B cell (primary cell): Measurements from ENCODE around the gene CMTM7. TPM values are rescaled to one million over a fixed set of nuclear protein-coding genes. Genes with fewer than 3 reads are reported as not detected.

Experiments
- ATAC-seq: fragments of 200-7000 bp; cut with Tn5 transposase; one replicate; pipeline ENCODE4 v1.10.0; 2021; ENCODE audit warnings: low read depth, mild to moderate bottlenecking, moderate number of reproducible peaks, moderate library complexity
- CTCF ChIA-PET: fragments of 350-600 bp; sonication (Branson Sonifier 250); formaldehyde crosslinking; loops from one replicate; lab custom pipeline; 2021; ENCODE audit warnings: antibody characterized with exemption, inconsistent platforms; lab: Charles Lee
- POLR2A ChIA-PET: fragments of 350-600 bp; sonication (Branson Sonifier 250); formaldehyde crosslinking; loops from one replicate; lab custom pipeline; 2021; ENCODE audit warnings: antibody characterized with exemption; lab: Charles Lee
- DNase-seq: peaks from one replicate; pipeline ENCODE4 v3.0.0; 2013
- H2AFZ ChIP-seq: 2 replicates; pipeline ENCODE4 v1.6.1; 2012; ENCODE audit warnings: mild to moderate bottlenecking, low read depth, low read length; ENCODE audit not compliant: insufficient read depth, poor library complexity, severe bottlenecking
- H3K27ac ChIP-seq, 2 donors: 1 replicate in 1 of 2; 2 replicates in 1 of 2; pipeline ENCODE4 v1.5.1; 2012 to 2013; ENCODE audit warnings: low read length in 2 of 2, mild to moderate bottlenecking in 2 of 2, moderate library complexity in 1 of 2
- H3K27me3 ChIP-seq, 4 experiments: fragments of 200-600 bp in 1 of 4; sonication (generic) in 1 of 4; replicated peaks in 1 of 4; 1 replicate in 2 of 4; 2 replicates in 2 of 4; pipeline versions ENCODE4 v1.6.1 to v1.7.0; 2013 to 2016; ENCODE audit warnings: low read length in 3 of 4, mild to moderate bottlenecking in 2 of 4, mixed read lengths in 1 of 4, moderate library complexity in 1 of 4; ENCODE audit not compliant: insufficient read depth in 4 of 4, control insufficient read depth in 3 of 4; ENCODE audit errors: control extremely low read depth in 1 of 4
- H3K36me3 ChIP-seq, 2 experiments: replicated peaks in 1 of 2; 1 replicate in 1 of 2; 2 replicates in 1 of 2; pipeline versions ENCODE4 v1.6.1 to v1.7.1; 2013; ENCODE audit warnings: low read length in 1 of 2; ENCODE audit not compliant: insufficient read depth in 2 of 2, control insufficient read depth in 1 of 2; ENCODE audit errors: control extremely low read depth in 1 of 2, extremely low read depth in 1 of 2
- H3K4me1 ChIP-seq, 2 donors: fragments of 200-600 bp in 1 of 2; sonication (generic) in 1 of 2; 1 replicate in 1 of 2; 2 replicates in 1 of 2; pipeline versions ENCODE4 v1.5.1 to v1.6.1; 2013 to 2017; ENCODE audit warnings: low read length in 2 of 2; ENCODE audit not compliant: control insufficient read depth in 2 of 2, insufficient read depth in 2 of 2
- H3K4me2 ChIP-seq: replicated peaks from 2 replicates; pipeline ENCODE3; 2012; ENCODE audit warnings: mild to moderate bottlenecking, low read depth, low read length; ENCODE audit not compliant: poor library complexity, severe bottlenecking
- H3K4me3 ChIP-seq, 5 experiments: fragments of 200-600 bp in 1 of 5; sonication (generic) in 1 of 5; 1 replicate in 3 of 5; 2 replicates in 2 of 5; pipeline versions ENCODE4 v1.5.1 to v1.7.0; 2011 to 2016; ENCODE audit warnings: low read length in 4 of 5, mild to moderate bottlenecking in 4 of 5, low read depth in 2 of 5, control low read depth in 1 of 5, moderate library complexity in 1 of 5; ENCODE audit not compliant: insufficient read depth in 1 of 5; ENCODE audit errors: control extremely low read depth in 1 of 5, extremely low read depth in 1 of 5
- H3K79me2 ChIP-seq: fragments of 200-600 bp; sonication (generic); one replicate; pipeline ENCODE4 v1.6.0; 2016; ENCODE audit warnings: low read length; ENCODE audit not compliant: control insufficient read depth, insufficient read depth
- H3K9ac ChIP-seq: fragments of 200-600 bp; sonication (generic); 2 replicates; pipeline ENCODE4 v1.6.1; 2017; ENCODE audit warnings: mild to moderate bottlenecking, low read length, moderate library complexity
- H3K9me3 ChIP-seq, 3 donors: one replicate each; pipeline versions ENCODE4 v1.6.1 to v1.7.1; 2013; ENCODE audit warnings: low read length in 2 of 3; ENCODE audit not compliant: control insufficient read depth in 2 of 3, insufficient read depth in 1 of 3; ENCODE audit errors: control extremely low read depth in 1 of 3
- H4K20me1 ChIP-seq: 2 replicates; pipeline ENCODE4 v1.6.0; 2012; ENCODE audit warnings: mild to moderate bottlenecking, low read length; ENCODE audit not compliant: insufficient read depth, control insufficient read depth, poor library complexity, severe bottlenecking
- H3K27ac Mint-ChIP-seq: one replicate; pipeline ENCODE4 v1.8.0; 2021; ENCODE audit warnings: mixed read lengths
- H3K27me3 Mint-ChIP-seq: one replicate; pipeline ENCODE4 v1.8.0; 2021; ENCODE audit warnings: mixed read lengths
- H3K4me1 Mint-ChIP-seq: one replicate; pipeline ENCODE4 v1.8.0; 2021; ENCODE audit warnings: mixed read lengths
- H3K4me3 Mint-ChIP-seq: one replicate; pipeline ENCODE4 v1.8.0; 2021; ENCODE audit warnings: mixed read lengths
- H3K9me3 Mint-ChIP-seq: one replicate; pipeline ENCODE4 v1.8.0; 2022; ENCODE audit warnings: mixed read lengths; ENCODE audit not compliant: insufficient read depth
- EZH2 ChIP-seq: IDR thresholded peaks from 2 replicates; pipeline ENCODE4 v1.6.1; 2012; ENCODE audit warnings: borderline replicate concordance, low read depth, mild to moderate bottlenecking, moderate library complexity, low read length; ENCODE audit not compliant: insufficient read depth, poor library complexity, severe bottlenecking
- WGBS: methylation state at CpG from one replicate; pipeline ENCODE4 v1.1.5; 2013; ENCODE audit warnings: missing lambda C conversion rate; ENCODE audit not compliant: insufficient coverage; 5-methylcytosine and 5-hydroxymethylcytosine counted together
- intact Hi-C: fragments of 100-400 bp; cut with micrococcal nuclease; formaldehyde crosslinking; loops from one replicate; pipeline ENCODE4 v1.10.0; 2022
- polyA plus RNA-seq: library from polyadenylated mRNA; depleted of rRNA; stranded (reverse); fragments of >200 nt; gene quantifications from 2 replicates; pipeline ENCODE4 v1.2.3, GENCODE V29; 2012
- total RNA-seq, 2 donors: library from RNA; stranded (reverse); fragments of 120-200 nt in 1 of 2; gene quantifications; 1 replicate in 1 of 2; 2 replicates in 1 of 2; pipeline versions ENCODE4 v1.2.3 to v1.2.4, GENCODE V29; 2013 to 2022
- TF ChIP-seq, protein P1 (sequence below): fragments of 200-600 bp; IDR thresholded peaks from one replicate; pipeline ENCODE4 v1.8.0; 2022; ENCODE audit warnings: antibody characterized with exemption, mild to moderate bottlenecking

The CMTM7 gene
- total and polyA plus RNA-seq, 2 donors (not counting 1 experiment from before 2014, with no cell fraction given), result 71.5 to 76.1 TPM

DNA sequence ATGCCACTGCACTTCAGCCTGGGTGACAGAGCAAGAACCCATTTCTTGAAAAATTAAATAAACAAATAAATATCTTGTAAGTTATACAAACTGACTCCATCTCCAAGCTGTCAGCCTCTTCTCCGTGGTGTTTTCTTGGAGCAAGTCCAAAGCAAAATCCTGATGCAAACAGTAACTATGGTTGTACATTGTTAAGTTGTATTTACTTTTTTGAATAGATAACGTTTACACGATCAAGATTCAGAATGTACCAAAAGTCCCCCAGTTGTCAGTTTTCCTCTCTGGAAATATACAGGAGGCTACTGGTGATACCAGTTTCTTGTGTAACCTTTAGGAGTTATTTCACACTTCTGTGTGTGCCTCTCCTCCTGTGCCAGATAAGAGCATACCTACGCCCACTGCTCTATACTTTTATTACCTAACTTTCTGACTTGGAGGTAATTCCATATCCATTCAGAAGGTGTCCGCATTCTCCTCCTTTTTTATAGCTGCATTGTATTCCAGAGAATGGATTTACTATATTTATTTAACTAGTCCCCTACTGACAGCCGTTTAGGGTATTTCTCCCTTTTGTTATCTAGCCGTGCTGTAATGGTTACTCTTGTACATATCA, 14.2 kb downstream of the CMTM7 start:
- no peaks in the 10 kb centered on the region for H4K20me1 ChIP-seq
- CTCF ChIA-PET, result interaction anchor here (1.1 to 3.0 kb wide), 3 partner anchors 18 to 62 kb away, joined by 3 to 14 read pairs (median 9); no protein-coding TSS in a partner anchor
- Mint-ChIP-seq H3K27ac (no peak overlapping the region), H3K27me3 (no peaks in the 10 kb centered on the region), H3K4me1 (peaks cover 67% of the 10 kb centered on the region), H3K9me3 (no peaks in the 10 kb centered on the region), H3K4me3 (no peak overlapping the region)
- no peak overlapping the region for H3K4me2 ChIP-seq
- peaks cover 31 to 52% of the 10 kb centered on the region in 2 donors for H3K4me1 ChIP-seq
- peaks cover 93% of the 10 kb centered on the region for H3K79me2 ChIP-seq
- ATAC-seq (no peak), DNase-seq (no peak)
- H3K9ac ChIP-seq, result no peak overlapping the region
- POLR2A ChIA-PET, result no interaction called here
- H3K4me3 ChIP-seq, result no peak overlapping the region
- no peaks in the 10 kb centered on the region for H3K27me3 ChIP-seq
- intact Hi-C loops, result no loop called here
- peaks cover 0 to 5% (median 0%) of the 10 kb centered on the region in 3 donors for H3K9me3 ChIP-seq
- no CpG with 5 or more reads among the region's 7 CpGs for WGBS
- H3K36me3 ChIP-seq, result peaks cover 0 to 19% of the 10 kb centered on the region in 2 experiments
- TF ChIP-seq EZH2, result no peak
- TF ChIP-seq, protein P1, sequence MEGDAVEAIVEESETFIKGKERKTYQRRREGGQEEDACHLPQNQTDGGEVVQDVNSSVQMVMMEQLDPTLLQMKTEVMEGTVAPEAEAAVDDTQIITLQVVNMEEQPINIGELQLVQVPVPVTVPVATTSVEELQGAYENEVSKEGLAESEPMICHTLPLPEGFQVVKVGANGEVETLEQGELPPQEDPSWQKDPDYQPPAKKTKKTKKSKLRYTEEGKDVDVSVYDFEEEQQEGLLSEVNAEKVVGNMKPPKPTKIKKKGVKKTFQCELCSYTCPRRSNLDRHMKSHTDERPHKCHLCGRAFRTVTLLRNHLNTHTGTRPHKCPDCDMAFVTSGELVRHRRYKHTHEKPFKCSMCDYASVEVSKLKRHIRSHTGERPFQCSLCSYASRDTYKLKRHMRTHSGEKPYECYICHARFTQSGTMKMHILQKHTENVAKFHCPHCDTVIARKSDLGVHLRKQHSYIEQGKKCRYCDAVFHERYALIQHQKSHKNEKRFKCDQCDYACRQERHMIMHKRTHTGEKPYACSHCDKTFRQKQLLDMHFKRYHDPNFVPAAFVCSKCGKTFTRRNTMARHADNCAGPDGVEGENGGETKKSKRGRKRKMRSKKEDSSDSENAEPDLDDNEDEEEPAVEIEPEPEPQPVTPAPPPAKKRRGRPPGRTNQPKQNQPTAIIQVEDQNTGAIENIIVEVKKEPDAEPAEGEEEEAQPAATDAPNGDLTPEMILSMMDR, result no peak
- no peak overlapping the region for H3K27ac ChIP-seq
- no peak overlapping the region for H2AFZ ChIP-seq
